SK-N-SH treated with all-trans-retinoic acid at 6 μM for 48 hours (cell line): ENCODE data around the gene ORM1.

Source experiments
- CREB5 ChIP-seq: fragments of 250-450 bp; sonication (Bioruptor Pico); IDR thresholded peaks from 2 replicates; pipeline ENCODE4 v1.5.1; 2020; ENCODE audit warnings: low read depth, mild to moderate bottlenecking, moderate library complexity
- CSDC2 ChIP-seq: fragments of 250-450 bp; sonication (Bioruptor Pico); IDR thresholded peaks from 2 replicates; pipeline ENCODE4 v1.5.0; 2020; ENCODE audit warnings: mild to moderate bottlenecking, moderate library complexity
- RARB ChIP-seq: fragments of 250-450 bp; sonication (Bioruptor Pico); IDR thresholded peaks from 2 replicates; pipeline ENCODE4 v1.8.0; 2021; ENCODE audit warnings: mild to moderate bottlenecking, moderate library complexity
- ZFP30 ChIP-seq: fragments of 450-650 bp; formaldehyde crosslinking; IDR thresholded peaks from 2 replicates; pipeline ENCODE4 v1.5.0; 2022; ENCODE audit warnings: mild to moderate bottlenecking, moderate library complexity

GRCh38 chr9:114275246-114276004, 47.5 kb upstream of the ORM1 start:
- TF ChIP-seq RARB (CRISPR knock-in tag) (no peak), CSDC2 (no peak), CREB5 (CRISPR knock-in tag) (no peak), ZFP30 (CRISPR knock-in tag) (no peak)
